H1 (cell line): ENCODE measurements around the gene IL17RA. TPM values are rescaled to one million over a fixed set of nuclear protein-coding genes. Genes with fewer than 3 reads are reported as not detected.

ENCODE experiments used
- CTCF ChIA-PET: fragments of 300-600 bp; sonication (Branson Sonifier 250); formaldehyde crosslinking; loops from one replicate; lab custom pipeline; 2021; ENCODE audit not compliant: partially characterized antibody; lab: Charles Lee
- POLR2A ChIA-PET: fragments of 300-600 bp; sonication (Branson Sonifier 250); formaldehyde crosslinking; loops from one replicate; lab custom pipeline; 2021; ENCODE audit warnings: inconsistent platforms; ENCODE audit not compliant: partially characterized antibody; lab: Charles Lee
- DNase-seq, 2 experiments: peaks; one replicate each; pipeline versions ENCODE4 v3.0.0 to v3.0.0-alpha.2; 2010 to 2022; ENCODE audit warnings: low spot score in 2 of 2, low read depth in 1 of 2, mixed read lengths in 1 of 2
- FAIRE-seq: peaks from 2 replicates; lab custom pipeline; 2011; peaks lifted over from hg19 to GRCh38; lab: Jason Lieb, UNC
- H2AFZ ChIP-seq: 2 replicates; pipeline ENCODE4 v1.8.1; 2012; ENCODE audit warnings: low read length, inconsistent platforms
- H2AK5ac ChIP-seq: 2 replicates; pipeline ENCODE4 v1.6.1; 2013; ENCODE audit warnings: low read depth, low read length
- H2BK120ac ChIP-seq: replicated peaks from 2 replicates; pipeline ENCODE3; 2013; ENCODE audit warnings: low read depth, low read length, inconsistent platforms
- H2BK12ac ChIP-seq: 2 replicates; pipeline ENCODE4 v1.6.1; 2013; ENCODE audit warnings: low read depth, low read length
- H2BK15ac ChIP-seq: 2 replicates; pipeline ENCODE4 v1.6.1; 2013; ENCODE audit warnings: low read length
- H2BK20ac ChIP-seq: 2 replicates; pipeline ENCODE4 v1.6.1; 2013; ENCODE audit warnings: low read length
- H2BK5ac ChIP-seq: 2 replicates; pipeline ENCODE4 v1.6.1; 2013; ENCODE audit warnings: low read depth, low read length
- H3K14ac ChIP-seq: 2 replicates; pipeline ENCODE4 v1.6.1; 2013; ENCODE audit warnings: inconsistent platforms; ENCODE audit not compliant: insufficient read length
- H3K18ac ChIP-seq: 2 replicates; pipeline ENCODE4 v1.6.1; 2013; ENCODE audit warnings: low read length; ENCODE audit errors: extremely low read depth
- H3K23ac ChIP-seq: 2 replicates; pipeline ENCODE4 v1.6.1; 2013; ENCODE audit warnings: inconsistent platforms; ENCODE audit not compliant: insufficient read length
- H3K23me2 ChIP-seq: 2 replicates; pipeline ENCODE4 v1.6.1; 2013; ENCODE audit warnings: low read depth, low read length
- H3K27ac ChIP-seq: 2 replicates; pipeline ENCODE4 v1.6.1; 2011; ENCODE audit warnings: low read depth, low read length, inconsistent platforms
- H3K27me3 ChIP-seq, 4 experiments: replicated peaks in 1 of 4; 1 replicate in 1 of 4; 2 replicates in 3 of 4; pipeline versions ENCODE4 v1.6.1 to v1.8.1; 2011 to 2013; ENCODE audit warnings: low read length in 3 of 4, mild to moderate bottlenecking in 3 of 4, inconsistent platforms in 2 of 4, mixed read lengths in 2 of 4, moderate library complexity in 1 of 4; ENCODE audit not compliant: control insufficient read depth in 3 of 4, insufficient read depth in 3 of 4; ENCODE audit errors: extremely low read depth in 1 of 4
- H3K36me3 ChIP-seq, 4 experiments: 2 replicates each; pipeline versions ENCODE4 v1.6.1 to v1.8.1; 2011 to 2013; ENCODE audit warnings: mild to moderate bottlenecking in 4 of 4, low read length in 3 of 4, moderate library complexity in 2 of 4, control low read depth in 1 of 4, inconsistent platforms in 1 of 4; ENCODE audit not compliant: insufficient read depth in 4 of 4, control insufficient read depth in 2 of 4
- H3K4ac ChIP-seq: replicated peaks from 2 replicates; pipeline ENCODE3; 2013; ENCODE audit warnings: low read length, low read depth, mixed read lengths, inconsistent platforms; ENCODE audit not compliant: insufficient read length
- H3K4me1 ChIP-seq, 4 experiments: replicated peaks in 1 of 4; 1 replicate in 1 of 4; 2 replicates in 3 of 4; pipeline versions ENCODE4 v1.6.1 to v1.8.1; 2011 to 2013; ENCODE audit warnings: low read length in 3 of 4, inconsistent platforms in 2 of 4, mixed read lengths in 1 of 4; ENCODE audit not compliant: insufficient read depth in 4 of 4, control insufficient read depth in 3 of 4
- H3K4me2 ChIP-seq, 2 experiments: 2 replicates each; pipeline versions ENCODE4 v1.6.1 to v1.8.1; 2011 to 2013; ENCODE audit warnings: low read depth in 2 of 2, low read length in 2 of 2, control low read depth in 1 of 2, inconsistent platforms in 1 of 2, mild to moderate bottlenecking in 1 of 2; ENCODE audit not compliant: insufficient read depth in 1 of 2
- H3K4me3 ChIP-seq, 4 experiments: fragments of 200-600, 300-600 bp in 1 of 4; sonication (generic), shearing (Covaris generic), sonication (Bioruptor Twin) in 1 of 4; 2 replicates each; pipeline versions ENCODE4 v1.5.1 to v1.8.1; 2011 to 2016; ENCODE audit warnings: low read length in 4 of 4, low read depth in 3 of 4, control low read depth in 2 of 4, inconsistent platforms in 2 of 4, mild to moderate bottlenecking in 2 of 4, mixed read lengths in 1 of 4, moderate library complexity in 1 of 4; ENCODE audit not compliant: insufficient read depth in 2 of 4; ENCODE audit errors: extremely low read depth in 1 of 4
- H3K56ac ChIP-seq: replicated peaks from 2 replicates; pipeline ENCODE3; 2013; ENCODE audit warnings: low read depth, mild to moderate bottlenecking, mixed read lengths, low read length, inconsistent platforms; ENCODE audit not compliant: insufficient read length
- H3K79me1 ChIP-seq: 2 replicates; pipeline ENCODE4 v1.6.1; 2013; ENCODE audit warnings: low read depth, low read length, control low read depth
- H3K79me2 ChIP-seq, 2 experiments: 2 replicates each; pipeline versions ENCODE4 v1.6.1 to v1.8.1; 2012 to 2013; ENCODE audit warnings: low read length in 2 of 2, mild to moderate bottlenecking in 2 of 2, inconsistent platforms in 1 of 2; ENCODE audit not compliant: insufficient read depth in 2 of 2, control insufficient read depth in 1 of 2
- H3K9ac ChIP-seq, 4 experiments: replicated peaks in 1 of 4; 1 replicate in 1 of 4; 2 replicates in 3 of 4; pipeline versions ENCODE4 v1.6.1 to v1.8.1; 2011 to 2013; ENCODE audit warnings: low read depth in 3 of 4, low read length in 3 of 4, control low read depth in 2 of 4, mild to moderate bottlenecking in 2 of 4, moderate library complexity in 2 of 4, inconsistent platforms in 1 of 4; ENCODE audit errors: extremely low read depth in 1 of 4
- H3K9me3 ChIP-seq, 2 experiments: 2 replicates each; pipeline versions ENCODE4 v1.6.1 to v1.8.1; 2012 to 2013; ENCODE audit warnings: mild to moderate bottlenecking in 2 of 2, moderate library complexity in 2 of 2, control low read depth in 1 of 2, inconsistent platforms in 1 of 2, low read depth in 1 of 2, low read length in 1 of 2, mixed read lengths in 1 of 2; ENCODE audit not compliant: insufficient read depth in 2 of 2
- H4K20me1 ChIP-seq, 2 experiments: replicated peaks in 1 of 2; 2 replicates each; pipeline versions ENCODE3 to v1.8.1; 2011 to 2013; ENCODE audit warnings: inconsistent platforms in 2 of 2, low read length in 2 of 2, mild to moderate bottlenecking in 1 of 2; ENCODE audit not compliant: insufficient read depth in 2 of 2, control insufficient read depth in 1 of 2
- H4K5ac ChIP-seq: 2 replicates; pipeline ENCODE4 v1.6.1; 2013; ENCODE audit warnings: low read length, low read depth, mixed read lengths, inconsistent platforms; ENCODE audit not compliant: insufficient read length
- H4K8ac ChIP-seq: 2 replicates; pipeline ENCODE4 v1.8.0; 2013; ENCODE audit warnings: mild to moderate bottlenecking, moderate library complexity, low read length, inconsistent platforms; ENCODE audit not compliant: insufficient read depth; ENCODE audit errors: extremely low read depth
- H4K91ac ChIP-seq: replicated peaks from 2 replicates; pipeline ENCODE3; 2013; ENCODE audit warnings: low read length, mixed read lengths, inconsistent platforms; ENCODE audit not compliant: insufficient read length
- CBX5 ChIP-seq: fragments of 300-800, 300-1000 bp; sonication (generic); IDR thresholded peaks from 2 replicates; pipeline ENCODE4 v1.7.1; 2016; ENCODE audit warnings: antibody characterized with exemption, low read length, low read depth
- NRF1 ChIP-seq: IDR thresholded peaks from 2 replicates; pipeline ENCODE4 v1.6.1; 2011; ENCODE audit warnings: mild to moderate bottlenecking, low read depth, low read length, improper control_type of control experiment
- TEAD4 ChIP-seq: IDR thresholded peaks from 2 replicates; pipeline ENCODE4 v1.6.1; 2012; ENCODE audit warnings: low read depth, low read length, inconsistent platforms, mixed read lengths
- WGBS, 2 experiments: shearing (Covaris generic) in 1 of 2; methylation state at CpG; one replicate each; pipeline versions ENCODE4 v1.1.6 to v1.1.7; 2013 to 2015; ENCODE audit warnings: low lambda C conversion rate in 2 of 2, mixed read lengths in 2 of 2, inconsistent platforms in 1 of 2, low coverage in 1 of 2, missing lambda C conversion rate in 1 of 2; ENCODE audit not compliant: insufficient replicate concordance in 2 of 2, insufficient coverage in 1 of 2, insufficient read length in 1 of 2; ENCODE audit errors: extremely low coverage in 1 of 2, missing lambda C conversion rate in 1 of 2; 5-methylcytosine and 5-hydroxymethylcytosine counted together
- polyA plus RNA-seq, 7 experiments: library from polyadenylated mRNA; depleted of rRNA in 3 of 7; stranded (reverse) in 5 of 7; unstranded in 2 of 7; fragments of >200 nt in 5 of 7; fragments of 200-250 nt in 2 of 7; gene quantifications; 1 replicate in 5 of 7; 2 replicates in 1 of 7; 4 replicates in 1 of 7; pipeline versions ENCODE4 v1.2.1 to v1.2.3, GENCODE V29; 2011 to 2013; ENCODE audit warnings: missing spikeins in 2 of 7, mixed read lengths in 2 of 7
- total RNA-seq: library from RNA; stranded (reverse); fragmentation: NEBNext Ultra II Directional; extraction: Animal tissue kit (Norgen Biotek cat#: 25700); gene quantifications from 2 replicates; pipeline ENCODE4 v1.2.1, GENCODE V29; 2021
- TF ChIP-seq, protein P1 (sequence below): IDR thresholded peaks from 2 replicates; pipeline ENCODE4 v1.6.1; 2012; ENCODE audit warnings: inconsistent platforms

Gene IL17RA
- total and polyA plus RNA-seq, 2 of the 8 experiments (the other 6 are each of a cell fraction or from before 2014, with no cell fraction given): 5.6 to 9.9 TPM

DNA sequence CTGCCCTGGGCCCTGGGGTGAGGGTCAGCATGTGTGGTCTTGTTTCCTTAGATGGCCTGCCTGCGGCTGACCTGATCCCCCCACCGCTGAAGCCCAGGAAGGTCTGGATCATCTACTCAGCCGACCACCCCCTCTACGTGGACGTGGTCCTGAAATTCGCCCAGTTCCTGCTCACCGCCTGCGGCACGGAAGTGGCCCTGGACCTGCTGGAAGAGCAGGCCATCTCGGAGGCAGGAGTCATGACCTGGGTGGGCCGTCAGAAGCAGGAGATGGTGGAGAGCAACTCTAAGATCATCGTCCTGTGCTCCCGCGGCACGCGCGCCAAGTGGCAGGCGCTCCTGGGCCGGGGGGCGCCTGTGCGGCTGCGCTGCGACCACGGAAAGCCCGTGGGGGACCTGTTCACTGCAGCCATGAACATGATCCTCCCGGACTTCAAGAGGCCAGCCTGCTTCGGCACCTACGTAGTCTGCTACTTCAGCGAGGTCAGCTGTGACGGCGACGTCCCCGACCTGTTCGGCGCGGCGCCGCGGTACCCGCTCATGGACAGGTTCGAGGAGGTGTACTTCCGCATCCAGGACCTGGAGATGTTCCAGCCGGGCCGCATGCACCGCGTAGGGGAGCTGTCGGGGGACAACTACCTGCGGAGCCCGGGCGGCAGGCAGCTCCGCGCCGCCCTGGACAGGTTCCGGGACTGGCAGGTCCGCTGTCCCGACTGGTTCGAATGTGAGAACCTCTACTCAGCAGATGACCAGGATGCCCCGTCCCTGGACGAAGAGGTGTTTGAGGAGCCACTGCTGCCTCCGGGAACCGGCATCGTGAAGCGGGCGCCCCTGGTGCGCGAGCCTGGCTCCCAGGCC is 23.7 kb downstream of the IL17RA start:
- no peaks in the 10 kb centered on the region for H3K23me2 ChIP-seq
- H4K91ac ChIP-seq: no peak overlapping the region
- peaks cover 0 to 11% (median 2%) of the 10 kb centered on the region in 4 experiments; a peak in 1 of 8 replicates for H3K36me3 ChIP-seq
- H3K14ac ChIP-seq: no peak overlapping the region
- H3K9me3 ChIP-seq: no peaks in the 10 kb centered on the region
- H3K4me2 ChIP-seq: no peak overlapping the region
- H3K79me2 ChIP-seq: no peaks in the 10 kb centered on the region
- H3K4me3 ChIP-seq: no peak overlapping the region
- no peaks in the 10 kb centered on the region for H3K79me1 ChIP-seq
- CTCF ChIA-PET: interaction anchor here (1.6 to 3.5 kb wide), 5 partner anchors 9 to 58 kb away, joined by 4 to 17 read pairs (median 13); no protein-coding TSS in a partner anchor
- DNase-seq: no peak
- no peak overlapping the region for H2BK120ac ChIP-seq
- no peak overlapping the region for H2AK5ac ChIP-seq
- peaks cover 0 to 2% of the 10 kb centered on the region in 2 experiments for H4K20me1 ChIP-seq
- H3K9ac ChIP-seq: no peak overlapping the region
- H3K4me1 ChIP-seq: no peaks in the 10 kb centered on the region
- H3K23ac ChIP-seq: no peak overlapping the region
- no peaks in the 10 kb centered on the region for H3K27me3 ChIP-seq
- POLR2A ChIA-PET: no interaction called here
- H4K5ac ChIP-seq: no peak overlapping the region
- H2BK5ac ChIP-seq: no peak overlapping the region; the same call in 1 of the 2 replicates
- TF ChIP-seq NRF1: no peak
- no peak for TF ChIP-seq CBX5
- no peak for TF ChIP-seq TEAD4
- TF ChIP-seq, protein P1, sequence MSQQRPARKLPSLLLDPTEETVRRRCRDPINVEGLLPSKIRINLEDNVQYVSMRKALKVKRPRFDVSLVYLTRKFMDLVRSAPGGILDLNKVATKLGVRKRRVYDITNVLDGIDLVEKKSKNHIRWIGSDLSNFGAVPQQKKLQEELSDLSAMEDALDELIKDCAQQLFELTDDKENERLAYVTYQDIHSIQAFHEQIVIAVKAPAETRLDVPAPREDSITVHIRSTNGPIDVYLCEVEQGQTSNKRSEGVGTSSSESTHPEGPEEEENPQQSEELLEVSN: no peak
- WGBS, 2 experiments: 94% methylated on average over 65 of the region's 66 CpGs; no CpG with 5 or more reads in 1 of the 2 experiments
- no peak for FAIRE-seq
- H2BK20ac ChIP-seq: no peak overlapping the region
- H2BK12ac ChIP-seq: no peak overlapping the region
- no peak overlapping the region for H2AFZ ChIP-seq
- no peak overlapping the region for H3K56ac ChIP-seq
- H3K18ac ChIP-seq: no peak overlapping the region
- no peak overlapping the region for H3K27ac ChIP-seq
- no peak overlapping the region for H2BK15ac ChIP-seq
- H3K4ac ChIP-seq: no peak overlapping the region
- H4K8ac ChIP-seq: no peak overlapping the region
